ENCODE data around the gene FOXP1. TPM values are rescaled to one million over a fixed set of nuclear protein-coding genes. Genes with fewer than 3 reads are reported as not detected.

FOXP1 gene
- total RNA-seq, 1 donor from 2014 or later = 31.1 TPM

DNA sequence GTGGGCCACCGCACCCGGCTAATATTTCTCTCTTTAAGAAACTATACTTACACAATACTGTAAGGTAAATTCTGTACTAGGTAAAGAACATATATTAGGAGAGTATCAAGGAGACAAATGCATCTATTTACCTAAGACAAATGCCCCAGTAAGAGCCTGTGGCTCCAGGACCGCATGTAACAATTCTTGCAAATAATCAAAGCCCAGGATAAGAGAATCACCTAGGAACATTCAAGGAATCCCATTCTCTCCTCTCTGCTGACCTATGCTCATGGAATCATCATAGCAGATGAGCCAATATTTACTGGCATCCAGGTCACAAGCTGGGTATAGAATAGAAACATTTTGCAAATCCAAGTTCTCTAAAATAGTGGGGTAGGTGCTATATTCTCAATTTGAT, 347.7 kb downstream of the FOXP1 start:
- no peak overlapping the region for H3K27ac Mint-ChIP-seq (ENCODE audit: unreplicated experiment)
- DNase-seq = no peak
- H3K36me3 Mint-ChIP-seq (ENCODE audit: unreplicated experiment) = no peaks in the 10 kb centered on the region
- H3K27me3 Mint-ChIP-seq (ENCODE audit: unreplicated experiment) = no peaks in the 10 kb centered on the region
- H3K4me3 Mint-ChIP-seq (ENCODE audit: unreplicated experiment) = no peak overlapping the region
- no peaks in the 10 kb centered on the region for H3K9me3 Mint-ChIP-seq (ENCODE audit: unreplicated experiment)
- peaks cover 7% of the 10 kb centered on the region for H3K4me1 Mint-ChIP-seq (ENCODE audit: low read depth, unreplicated experiment)
- TF ChIP-seq, protein P1, sequence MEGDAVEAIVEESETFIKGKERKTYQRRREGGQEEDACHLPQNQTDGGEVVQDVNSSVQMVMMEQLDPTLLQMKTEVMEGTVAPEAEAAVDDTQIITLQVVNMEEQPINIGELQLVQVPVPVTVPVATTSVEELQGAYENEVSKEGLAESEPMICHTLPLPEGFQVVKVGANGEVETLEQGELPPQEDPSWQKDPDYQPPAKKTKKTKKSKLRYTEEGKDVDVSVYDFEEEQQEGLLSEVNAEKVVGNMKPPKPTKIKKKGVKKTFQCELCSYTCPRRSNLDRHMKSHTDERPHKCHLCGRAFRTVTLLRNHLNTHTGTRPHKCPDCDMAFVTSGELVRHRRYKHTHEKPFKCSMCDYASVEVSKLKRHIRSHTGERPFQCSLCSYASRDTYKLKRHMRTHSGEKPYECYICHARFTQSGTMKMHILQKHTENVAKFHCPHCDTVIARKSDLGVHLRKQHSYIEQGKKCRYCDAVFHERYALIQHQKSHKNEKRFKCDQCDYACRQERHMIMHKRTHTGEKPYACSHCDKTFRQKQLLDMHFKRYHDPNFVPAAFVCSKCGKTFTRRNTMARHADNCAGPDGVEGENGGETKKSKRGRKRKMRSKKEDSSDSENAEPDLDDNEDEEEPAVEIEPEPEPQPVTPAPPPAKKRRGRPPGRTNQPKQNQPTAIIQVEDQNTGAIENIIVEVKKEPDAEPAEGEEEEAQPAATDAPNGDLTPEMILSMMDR (IDR thresholded peaks at IDR 0.05; ENCODE audit: partially characterized antibody, unreplicated experiment) = no peak

DNA sequence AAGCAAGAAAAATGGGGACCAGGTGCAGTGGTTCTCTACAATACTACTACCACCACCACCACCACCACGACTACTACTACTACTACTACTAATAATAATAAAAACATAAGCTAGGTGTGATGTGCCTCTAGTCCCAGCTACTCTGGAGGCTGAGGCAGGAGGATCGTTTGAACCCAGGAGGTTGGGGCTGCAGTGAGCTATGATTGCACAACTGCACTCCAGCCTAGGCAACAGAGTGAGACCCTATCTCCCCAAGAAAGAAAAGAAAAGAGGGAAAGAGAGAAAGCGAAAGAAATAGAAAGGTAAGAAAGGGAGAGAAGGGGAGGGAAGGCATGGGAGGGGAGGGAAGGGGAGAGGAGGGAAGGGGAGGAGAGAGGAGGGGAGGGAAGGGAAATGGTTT, 350.6 kb downstream of the FOXP1 start:
- TF ChIP-seq, protein P1 (IDR thresholded peaks at IDR 0.05; ENCODE audit: partially characterized antibody, unreplicated experiment) = no peak
- no peaks in the 10 kb centered on the region for H3K27me3 Mint-ChIP-seq (ENCODE audit: unreplicated experiment)
- H3K9me3 Mint-ChIP-seq (ENCODE audit: unreplicated experiment) = no peaks in the 10 kb centered on the region
- H3K27ac Mint-ChIP-seq (ENCODE audit: unreplicated experiment) = no peak overlapping the region
- H3K4me1 Mint-ChIP-seq (ENCODE audit: low read depth, unreplicated experiment) = peaks cover 8% of the 10 kb centered on the region
- no peak overlapping the region for H3K4me3 Mint-ChIP-seq (ENCODE audit: unreplicated experiment)
- no peak for DNase-seq
- no peaks in the 10 kb centered on the region for H3K36me3 Mint-ChIP-seq (ENCODE audit: unreplicated experiment)

DNA sequence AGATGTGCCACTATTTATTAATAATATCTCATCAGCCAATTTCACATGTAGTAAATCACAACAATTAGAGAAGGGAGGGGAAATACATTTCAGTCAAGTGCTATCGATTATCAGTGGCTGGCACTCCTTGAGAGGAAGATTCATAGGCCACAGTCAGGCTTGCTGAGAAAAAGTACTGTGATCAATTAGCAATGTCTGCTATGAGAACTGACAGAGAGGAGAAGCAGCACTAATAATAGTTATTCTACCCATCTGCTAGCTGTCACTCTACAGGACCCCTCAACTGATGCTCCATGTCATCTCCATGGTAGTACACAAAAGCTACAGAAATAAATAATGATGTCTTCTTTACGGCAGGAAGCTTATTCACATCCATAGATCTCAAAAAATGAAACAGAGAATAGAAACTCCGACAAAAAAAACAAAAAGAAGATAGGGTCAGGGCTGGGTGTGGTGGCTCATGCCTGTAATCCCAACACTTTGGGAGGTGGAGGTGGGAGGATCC, 351.3 kb downstream of the FOXP1 start:
- Mint-ChIP-seq H3K27ac (ENCODE audit: unreplicated experiment) (no peak overlapping the region), H3K27me3 (ENCODE audit: unreplicated experiment) (no peaks in the 10 kb centered on the region), H3K9me3 (ENCODE audit: unreplicated experiment) (no peaks in the 10 kb centered on the region), H3K4me1 (ENCODE audit: low read depth, unreplicated experiment) (peaks cover 4% of the 10 kb centered on the region), H3K36me3 (ENCODE audit: unreplicated experiment) (no peaks in the 10 kb centered on the region), H3K4me3 (ENCODE audit: unreplicated experiment) (no peak overlapping the region)
- no peak for DNase-seq
- TF ChIP-seq, protein P1 (IDR thresholded peaks at IDR 0.05; ENCODE audit: partially characterized antibody, unreplicated experiment) = no peak

DNA sequence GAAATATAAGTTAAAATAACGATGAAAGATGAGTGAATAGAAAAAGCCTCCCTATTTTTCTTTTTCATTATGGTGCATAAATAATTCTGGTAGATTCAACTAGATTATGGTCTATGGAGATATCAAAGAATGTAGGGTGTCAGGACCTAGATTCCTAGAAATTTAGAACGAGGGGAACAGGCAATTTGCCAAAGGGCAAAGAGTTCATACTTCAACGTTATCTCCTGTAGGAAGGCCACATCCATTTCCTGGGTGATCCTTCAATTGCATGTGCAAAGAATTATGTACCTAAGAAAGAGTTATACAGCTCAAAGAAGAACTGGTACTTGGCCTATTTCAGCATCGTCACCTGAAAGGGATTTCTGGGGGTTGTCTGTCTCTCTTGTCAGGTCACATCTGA, 351.8 kb downstream of the FOXP1 start:
- Mint-ChIP-seq H3K4me1 (ENCODE audit: low read depth, unreplicated experiment) (peaks cover 4% of the 10 kb centered on the region), H3K9me3 (ENCODE audit: unreplicated experiment) (no peaks in the 10 kb centered on the region), H3K36me3 (ENCODE audit: unreplicated experiment) (no peaks in the 10 kb centered on the region), H3K27me3 (ENCODE audit: unreplicated experiment) (no peaks in the 10 kb centered on the region), H3K4me3 (ENCODE audit: unreplicated experiment) (no peak overlapping the region), H3K27ac (ENCODE audit: unreplicated experiment) (no peak overlapping the region)
- no peak for DNase-seq
- TF ChIP-seq, protein P1 (IDR thresholded peaks at IDR 0.05; ENCODE audit: partially characterized antibody, unreplicated experiment) = no peak

DNA sequence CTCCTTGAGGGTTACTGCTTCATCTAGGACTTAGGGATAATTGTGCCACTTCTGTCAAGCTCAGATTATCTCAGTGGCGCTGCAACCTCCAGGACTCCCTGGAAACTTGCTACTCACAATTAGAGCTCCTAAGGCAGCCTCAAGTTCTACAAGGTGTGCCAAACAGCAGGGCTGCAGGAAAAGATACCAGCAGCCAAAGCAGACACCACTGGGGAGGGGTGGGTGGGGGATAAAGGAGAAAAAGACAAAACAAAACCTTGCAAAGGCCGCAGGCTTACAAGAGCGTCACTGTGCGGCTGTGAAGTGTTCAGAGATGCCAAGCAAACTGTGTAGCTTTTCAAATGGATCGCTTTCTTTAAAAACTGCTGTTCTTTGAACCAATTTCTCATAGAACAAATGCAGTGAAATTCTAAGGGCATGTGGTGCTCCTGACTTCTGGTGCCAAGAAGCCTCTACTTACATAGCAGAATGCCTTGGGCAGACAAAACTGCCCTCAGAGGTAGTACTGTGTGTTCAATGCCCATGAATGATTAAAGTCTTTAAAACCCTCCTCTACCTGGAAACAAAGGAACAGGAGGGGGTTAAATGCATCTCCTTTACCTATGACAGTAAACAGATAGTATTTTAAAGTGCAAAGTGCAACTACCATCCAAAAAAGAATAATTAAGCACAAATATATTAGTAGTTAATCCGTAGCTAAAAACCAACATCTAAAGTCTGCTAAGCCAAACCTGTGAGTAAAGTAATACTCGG, 353.4 kb downstream of the FOXP1 start:
- DNase-seq = no peak
- Mint-ChIP-seq H3K9me3 (ENCODE audit: unreplicated experiment) (no peaks in the 10 kb centered on the region), H3K36me3 (ENCODE audit: unreplicated experiment) (no peaks in the 10 kb centered on the region), H3K27me3 (ENCODE audit: unreplicated experiment) (no peaks in the 10 kb centered on the region), H3K4me1 (ENCODE audit: low read depth, unreplicated experiment) (peaks cover 4% of the 10 kb centered on the region), H3K27ac (ENCODE audit: unreplicated experiment) (no peak overlapping the region), H3K4me3 (ENCODE audit: unreplicated experiment) (no peak overlapping the region)
- TF ChIP-seq, protein P1 (IDR thresholded peaks at IDR 0.05; ENCODE audit: partially characterized antibody, unreplicated experiment) = no peak

All from glutamatergic neuron (in vitro differentiated cells).